Measurements from ENCODE around the gene ZBTB7B. TPM values are rescaled to one million over a fixed set of nuclear protein-coding genes. Genes with fewer than 3 reads are reported as not detected.

Gene ZBTB7B
- total and polyA plus RNA-seq, 9 of the 15 experiments (the other 6 are each of a cell fraction or from before 2014, with no cell fraction given): 0.04 to 46.5 (median 15.2) TPM

DNA sequence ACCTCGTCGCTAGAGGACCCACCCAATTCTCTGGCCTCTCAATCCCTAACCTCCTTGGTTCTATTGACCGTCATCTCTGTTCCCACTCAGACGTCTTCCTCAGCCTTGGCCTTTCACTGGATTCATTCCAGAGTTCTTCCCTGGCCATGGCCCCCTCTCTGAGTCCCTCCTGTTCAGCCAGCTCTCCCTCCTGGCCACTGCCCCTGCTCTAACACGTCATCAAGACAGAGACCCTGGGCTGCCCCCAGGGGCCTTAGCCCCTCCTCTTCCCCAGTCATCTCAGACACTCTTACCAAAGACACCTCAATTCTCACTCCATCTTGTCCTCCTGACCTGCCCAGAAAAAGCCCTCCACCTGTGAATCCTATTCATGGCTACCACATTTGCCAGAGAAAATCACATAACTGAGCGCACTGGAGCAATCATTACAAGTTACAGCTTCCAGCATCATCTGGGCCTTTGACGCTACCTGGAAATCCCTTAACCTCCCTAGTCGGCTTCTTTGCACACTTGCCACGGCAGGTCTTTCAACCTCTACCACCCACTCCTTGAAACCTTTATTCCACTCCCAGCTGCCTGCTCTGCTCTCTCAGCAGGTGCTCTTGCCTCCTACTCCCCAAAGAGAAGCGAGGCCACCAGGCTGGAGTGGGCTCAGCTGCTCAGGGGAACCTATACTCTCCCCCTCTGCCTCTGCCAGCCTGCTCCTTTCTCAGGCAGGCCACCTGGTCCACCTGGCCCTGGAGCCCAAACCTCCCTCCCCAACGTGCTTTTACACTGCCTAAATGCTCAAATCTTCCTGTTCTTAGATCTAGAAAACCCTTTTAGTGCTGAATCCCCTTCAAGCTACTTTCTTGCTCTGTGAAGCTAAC lies 17.0 kb downstream of the ZBTB7B start:
- H2AFZ ChIP-seq (ENCODE audit: low read depth, low read length): no peak overlapping the region
- no peaks in the 10 kb centered on the region for H3K27me3 ChIP-seq (ENCODE audit: control insufficient read depth in 2 of 2, insufficient read depth in 2 of 2, low read length in 2 of 2)
- H3K36me3 ChIP-seq (ENCODE audit: control insufficient read depth, insufficient read depth, low read length): peaks cover 33% of the 10 kb centered on the region; the same call in 2 of the 3 replicates
- 0 out of 3 replicates have a peak, but pooled peaks cover under 1% of the 10 kb centered on the region for H3K79me2 ChIP-seq (ENCODE audit: control insufficient read depth, insufficient read depth, low read length)
- H4K20me1 ChIP-seq (replicated peaks; ENCODE audit: control insufficient read depth, insufficient read depth, low read length): no peaks in the 10 kb centered on the region
- intact Hi-C loops (cut with micrococcal nuclease): no loop called here
- DNase-seq (ENCODE audit: extremely low read depth in 1 of 4, low spot score in 3 of 4) (no peak), ATAC-seq (no peak), FAIRE-seq (no peak)
- ChIA-PET POLR2A (interaction anchor here (0.6 to 2.2 kb wide), 9 partner anchors 8 to 154 kb away, joined by 3 to 8 read pairs (median 3); partner anchors contain the start of genes DCST1, DCST2 and PBXIP1), CTCF (ENCODE audit: low intra/inter-chr PET ratio) (no interaction called here)
- BruUV-seq (replicated peaks): no TSS peak
- in situ Hi-C loops (cut with MboI): no loop called here
- peak overlapping the region in 1 of 2 experiments; percentile 51; a peak in 2 of 4 replicates for H3K9ac ChIP-seq (ENCODE audit: insufficient read depth in 1 of 2, low read depth in 2 of 2, low read length in 2 of 2)
- H3K9me1 ChIP-seq (ENCODE audit: control insufficient read depth, insufficient read depth, low read length): no peaks in the 10 kb centered on the region
- no peak overlapping the region for H3K4me3 ChIP-seq
- H3K4me1 ChIP-seq (replicated peaks in 1 of 2; ENCODE audit: control insufficient read depth in 2 of 2, insufficient read depth in 2 of 2, low read length in 2 of 2): peaks cover 20 to 45% of the 10 kb centered on the region in 2 experiments
- TF ChIP-seq POLR2G (IDR thresholded peaks at IDR 0.05; ENCODE audit: low read depth, low read length) (0 out of 2 replicates have a peak, but pooled peaks have one; percentile 17), ZNF717 (CRISPR knock-in tag; IDR thresholded peaks at IDR 0.05) (no peak)
- no peaks in the 10 kb centered on the region for H3K9me3 ChIP-seq (replicated peaks; ENCODE audit: control insufficient read depth, insufficient read depth, low read depth, low read length)
- H3K27ac ChIP-seq (ENCODE audit: extremely low read depth, low read depth, low read length): no peak overlapping the region
- H3K4me2 ChIP-seq (ENCODE audit: insufficient read depth, low read length): no peak overlapping the region
- WGBS (ENCODE audit: insufficient coverage, low coverage, missing lambda C conversion rate): 71% methylated on average over 11 of the region's 11 CpGs

All from K562 (cell line).